C4-2B (cell line): ENCODE data around the gene ZNF844.

Source experiments
- ZFX ChIP-seq: fragments of 450-650 bp; IDR thresholded peaks from 2 replicates; pipeline ENCODE4 v1.6.1; 2017
- TF ChIP-seq, protein P1 (sequence below): fragments of 450-650 bp; conservative IDR thresholded peaks from 2 replicates; pipeline ENCODE4 v1.5.1; 2017; ENCODE audit warnings: mild to moderate bottlenecking

DNA sequence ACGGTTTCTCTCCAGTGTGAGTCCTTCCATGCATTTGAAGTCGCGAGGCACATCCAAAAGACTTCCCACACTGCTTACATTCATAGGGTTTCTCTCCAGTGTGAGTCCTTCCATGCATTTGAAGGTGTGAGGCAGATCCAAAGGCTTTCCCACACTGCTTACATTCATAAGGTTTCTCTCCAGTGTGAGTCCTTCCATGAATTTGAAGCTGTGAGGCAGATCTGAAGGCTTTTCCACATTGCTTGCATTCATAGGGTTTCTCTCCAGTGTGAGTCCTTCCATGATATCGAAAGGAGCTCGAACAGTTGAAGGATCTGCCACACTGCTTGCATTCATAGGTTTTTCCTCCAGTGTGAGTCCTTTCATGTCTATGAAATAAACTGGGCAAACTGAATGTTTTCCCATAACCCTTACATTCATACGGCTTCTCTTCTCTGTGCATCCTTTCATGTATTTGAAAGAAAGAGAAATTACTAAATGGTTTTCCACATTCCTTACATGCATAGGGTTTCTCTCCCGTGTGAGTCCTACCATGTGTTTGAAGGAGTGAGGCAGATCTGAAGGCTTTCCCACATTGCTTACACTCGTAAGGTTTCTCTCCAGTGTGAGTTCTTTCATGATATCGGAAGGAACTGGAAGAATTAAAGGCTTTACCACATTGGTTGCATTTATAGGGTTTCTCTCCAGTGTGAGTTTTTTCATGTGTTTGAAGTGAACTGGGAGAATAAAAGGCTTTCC, 49.3 kb upstream of the ZNF844 start:
- TF ChIP-seq, protein P1, sequence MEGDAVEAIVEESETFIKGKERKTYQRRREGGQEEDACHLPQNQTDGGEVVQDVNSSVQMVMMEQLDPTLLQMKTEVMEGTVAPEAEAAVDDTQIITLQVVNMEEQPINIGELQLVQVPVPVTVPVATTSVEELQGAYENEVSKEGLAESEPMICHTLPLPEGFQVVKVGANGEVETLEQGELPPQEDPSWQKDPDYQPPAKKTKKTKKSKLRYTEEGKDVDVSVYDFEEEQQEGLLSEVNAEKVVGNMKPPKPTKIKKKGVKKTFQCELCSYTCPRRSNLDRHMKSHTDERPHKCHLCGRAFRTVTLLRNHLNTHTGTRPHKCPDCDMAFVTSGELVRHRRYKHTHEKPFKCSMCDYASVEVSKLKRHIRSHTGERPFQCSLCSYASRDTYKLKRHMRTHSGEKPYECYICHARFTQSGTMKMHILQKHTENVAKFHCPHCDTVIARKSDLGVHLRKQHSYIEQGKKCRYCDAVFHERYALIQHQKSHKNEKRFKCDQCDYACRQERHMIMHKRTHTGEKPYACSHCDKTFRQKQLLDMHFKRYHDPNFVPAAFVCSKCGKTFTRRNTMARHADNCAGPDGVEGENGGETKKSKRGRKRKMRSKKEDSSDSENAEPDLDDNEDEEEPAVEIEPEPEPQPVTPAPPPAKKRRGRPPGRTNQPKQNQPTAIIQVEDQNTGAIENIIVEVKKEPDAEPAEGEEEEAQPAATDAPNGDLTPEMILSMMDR: no peak
- no peak for TF ChIP-seq ZFX
